ENCODE data around the gene MFSD11.
"Not testable (repeated sequence)": the region's sequence is repeated elsewhere in the genome, so short reads cannot be mapped to it uniquely, and the experiment has no call there.

MFSD11 gene

GRCh38 chr17:76709077-76709950 is 28.6 kb upstream of the MFSD11 start:
- no peak for DNase-seq (ENCODE audit: low read depth, low spot score)

- DNase-seq (ENCODE audit: low read depth, low spot score), result not testable (repeated sequence)
Measured at GRCh38 chr17:76709951-76710862, 27.7 kb upstream of the MFSD11 start.

- DNase-seq (ENCODE audit: low read depth, low spot score), result no peak
Measured at GRCh38 chr17:76710863-76711611, 26.9 kb upstream of the MFSD11 start, which contains the start of gene MXRA7. Gene MXRA7, minus strand, starts transcription at chr17:76710965. Its CDS starts 19 bp downstream, at chr17:76710946.

- not testable (repeated sequence) for DNase-seq (ENCODE audit: low read depth, low spot score)
Measured at GRCh38 chr17:76712321-76712720, 25.6 kb upstream of the MFSD11 start.

- no peak for DNase-seq (ENCODE audit: low read depth, low spot score)
Measured at GRCh38 chr17:76713765-76714164, 24.2 kb upstream of the MFSD11 start.

- no peak for DNase-seq (ENCODE audit: low read depth, low spot score)
Measured at GRCh38 chr17:76714336-76714735, 23.6 kb upstream of the MFSD11 start.

- DNase-seq (ENCODE audit: low read depth, low spot score), result no peak
Measured at GRCh38 chr17:76714822-76715495, 23.0 kb upstream of the MFSD11 start.

- no peak for DNase-seq (ENCODE audit: low read depth, low spot score)
Measured at GRCh38 chr17:76715496-76715830, 22.5 kb upstream of the MFSD11 start.

- DNase-seq (ENCODE audit: low read depth, low spot score), result no peak
Measured at GRCh38 chr17:76716146-76716838, 21.6 kb upstream of the MFSD11 start.

- no peak for DNase-seq (ENCODE audit: low read depth, low spot score)
Measured at GRCh38 chr17:76716839-76717215, 21.1 kb upstream of the MFSD11 start.

- no peak for DNase-seq (ENCODE audit: low read depth, low spot score)
Measured at GRCh38 chr17:76718516-76718915, 19.4 kb upstream of the MFSD11 start.

GRCh38 chr17:76720211-76720610 is 17.7 kb upstream of the MFSD11 start:
- DNase-seq (ENCODE audit: low read depth, low spot score), result no peak

- no peak for DNase-seq (ENCODE audit: low read depth, low spot score)
Measured at GRCh38 chr17:76720941-76721340, 17.0 kb upstream of the MFSD11 start.

GRCh38 chr17:76721463-76721862 is 16.5 kb upstream of the MFSD11 start:
- DNase-seq (ENCODE audit: low read depth, low spot score), result no peak

- no peak for DNase-seq (ENCODE audit: low read depth, low spot score)
Measured at GRCh38 chr17:76722279-76722678, 15.6 kb upstream of the MFSD11 start.

GRCh38 chr17:76722977-76723376 is 14.9 kb upstream of the MFSD11 start:
- DNase-seq (ENCODE audit: low read depth, low spot score), result not testable (repeated sequence)

- DNase-seq (ENCODE audit: low read depth, low spot score), result no peak
Measured at GRCh38 chr17:76723812-76724211, 14.1 kb upstream of the MFSD11 start.

GRCh38 chr17:76725580-76726230 is 12.2 kb upstream of the MFSD11 start:
- DNase-seq (ENCODE audit: low read depth, low spot score), result no peak

GRCh38 chr17:76726231-76726775 is 11.6 kb upstream of the MFSD11 start, which contains the start of gene JMJD6:
Gene JMJD6, minus strand, starts transcription at chr17:76726606. Its CDS starts 131 bp downstream, at chr17:76726475.
- peak; percentile 91 for DNase-seq (ENCODE audit: low read depth, low spot score)

Data from smooth muscle cell of the brain vasculature (primary cell).